ENCODE results near the gene SRD5A2.

The SRD5A2 gene

GRCh38 chr2:31483246-31483645 is 97.5 kb downstream of the SRD5A2 start:
- no peak overlapping the region for H3K4me3 ChIP-seq (replicated peaks; ENCODE audit: low read depth, low read length)
- no peak for DNase-seq (ENCODE audit: extremely low read depth, insufficient read length)
- H3K36me3 ChIP-seq (ENCODE audit: control insufficient read depth, insufficient read depth, low read length) = no peaks in the 10 kb centered on the region
- no peak for TF ChIP-seq CTCF (IDR thresholded peaks at IDR 0.05; ENCODE audit: insufficient read depth, low read length, poor library complexity, severe bottlenecking)
- H3K27me3 ChIP-seq (replicated peaks; ENCODE audit: control insufficient read depth, insufficient read depth, low read length) = no peaks in the 10 kb centered on the region

- Histone ChIP-seq H3K27me3 (replicated peaks; ENCODE audit: control insufficient read depth, insufficient read depth, low read length) (no peaks in the 10 kb centered on the region; the same call in 1 of the 2 replicates), H3K4me3 (replicated peaks; ENCODE audit: low read depth, low read length) (no peak overlapping the region), H3K36me3 (ENCODE audit: control insufficient read depth, insufficient read depth, low read length) (no peaks in the 10 kb centered on the region)
- DNase-seq (ENCODE audit: extremely low read depth, insufficient read length) = no peak
- TF ChIP-seq CTCF (IDR thresholded peaks at IDR 0.05; ENCODE audit: insufficient read depth, low read length, poor library complexity, severe bottlenecking) = no peak
Observed at GRCh38 chr2:31476511-31477180, 104.1 kb downstream of the SRD5A2 start.

- Histone ChIP-seq H3K4me3 (replicated peaks; ENCODE audit: low read depth, low read length) (no peak overlapping the region), H3K27me3 (replicated peaks; ENCODE audit: control insufficient read depth, insufficient read depth, low read length) (no peaks in the 10 kb centered on the region; the same call in 1 of the 2 replicates), H3K36me3 (ENCODE audit: control insufficient read depth, insufficient read depth, low read length) (no peaks in the 10 kb centered on the region)
- DNase-seq (ENCODE audit: extremely low read depth, insufficient read length) = no peak
- TF ChIP-seq CTCF (IDR thresholded peaks at IDR 0.05; ENCODE audit: insufficient read depth, low read length, poor library complexity, severe bottlenecking) = no peak
Observed at GRCh38 chr2:31475692-31476091, 105.0 kb downstream of the SRD5A2 start.

- no peak for TF ChIP-seq CTCF (IDR thresholded peaks at IDR 0.05; ENCODE audit: insufficient read depth, low read length, poor library complexity, severe bottlenecking)
- DNase-seq (ENCODE audit: extremely low read depth, insufficient read length) = no peak
- H3K36me3 ChIP-seq (ENCODE audit: control insufficient read depth, insufficient read depth, low read length) = no peaks in the 10 kb centered on the region
- H3K27me3 ChIP-seq (replicated peaks; ENCODE audit: control insufficient read depth, insufficient read depth, low read length) = no peaks in the 10 kb centered on the region; the same call in 1 of the 2 replicates
- H3K4me3 ChIP-seq (replicated peaks; ENCODE audit: low read depth, low read length) = no peak overlapping the region
Observed at GRCh38 chr2:31474296-31474695, 106.4 kb downstream of the SRD5A2 start.

Measured in GM06990 (cell line).